Osteoblast (primary cell): ENCODE measurements around the gene DAB2IP. TPM values are rescaled to one million over a fixed set of nuclear protein-coding genes. Genes with fewer than 3 reads are reported as not detected.
A peak's percentile ranks its signal among the peaks of the same experiment; 100 is the strongest.

Experiments used
- DNase-seq: peaks from one replicate; pipeline ENCODE4 v3.0.0; 2011; ENCODE audit warnings: low spot score, mixed read lengths; ENCODE audit not compliant: insufficient read length; ENCODE audit errors: missing footprints
- H2AFZ ChIP-seq: 2 replicates; pipeline ENCODE4 v1.6.0; 2011; ENCODE audit warnings: mild to moderate bottlenecking, low read length
- H3K27ac ChIP-seq: 2 replicates; pipeline ENCODE4 v1.5.1; 2011; ENCODE audit warnings: mild to moderate bottlenecking, low read depth, low read length, moderate library complexity
- H3K27me3 ChIP-seq: 2 replicates; pipeline ENCODE4 v1.6.0; 2012; ENCODE audit warnings: mild to moderate bottlenecking, control low read depth, inconsistent platforms, low read length, moderate library complexity; ENCODE audit not compliant: insufficient read depth
- H3K36me3 ChIP-seq: 2 replicates; pipeline ENCODE4 v1.5.1; 2011; ENCODE audit warnings: mild to moderate bottlenecking, low read length, control low read depth, moderate library complexity; ENCODE audit not compliant: insufficient read depth
- H3K4me1 ChIP-seq: 2 replicates; pipeline ENCODE4 v1.5.1; 2011; ENCODE audit warnings: mild to moderate bottlenecking, low read length, control low read depth, moderate library complexity; ENCODE audit not compliant: insufficient read depth
- H3K4me2 ChIP-seq: 2 replicates; pipeline ENCODE4 v1.6.0; 2011; ENCODE audit warnings: mild to moderate bottlenecking, low read length; ENCODE audit not compliant: insufficient read depth
- H3K4me3 ChIP-seq: fragments of 200-600 bp; sonication (generic); 3 replicates; pipeline ENCODE4 v1.5.1; 2012; ENCODE audit warnings: mild to moderate bottlenecking, low read length, inconsistent platforms; ENCODE audit not compliant: insufficient read depth
- H3K79me2 ChIP-seq: 2 replicates; pipeline ENCODE4 v1.6.0; 2012; ENCODE audit warnings: mild to moderate bottlenecking, low read length, control low read depth, inconsistent platforms; ENCODE audit not compliant: insufficient read depth
- H3K9me3 ChIP-seq: 2 replicates; pipeline ENCODE4 v1.5.1; 2011; ENCODE audit warnings: low read depth, low read length, control low read depth
- H4K20me1 ChIP-seq: 2 replicates; pipeline ENCODE4 v1.6.0; 2012; ENCODE audit warnings: mild to moderate bottlenecking, low read length, control low read depth; ENCODE audit not compliant: insufficient read depth
- total RNA-seq: library from RNA; depleted of rRNA; stranded (reverse); fragments of >200 nt; gene quantifications from 2 replicates; pipeline ENCODE4 v1.2.3, GENCODE V29; 2012
- TF ChIP-seq, protein P1 (sequence below): IDR thresholded peaks from 2 replicates; pipeline ENCODE4 v1.5.1; 2011; ENCODE audit warnings: mild to moderate bottlenecking, low read depth, low read length, moderate library complexity; ENCODE audit errors: extremely low read depth

The DAB2IP gene
- total RNA-seq, 1 donor = 60.8 TPM

DNA sequence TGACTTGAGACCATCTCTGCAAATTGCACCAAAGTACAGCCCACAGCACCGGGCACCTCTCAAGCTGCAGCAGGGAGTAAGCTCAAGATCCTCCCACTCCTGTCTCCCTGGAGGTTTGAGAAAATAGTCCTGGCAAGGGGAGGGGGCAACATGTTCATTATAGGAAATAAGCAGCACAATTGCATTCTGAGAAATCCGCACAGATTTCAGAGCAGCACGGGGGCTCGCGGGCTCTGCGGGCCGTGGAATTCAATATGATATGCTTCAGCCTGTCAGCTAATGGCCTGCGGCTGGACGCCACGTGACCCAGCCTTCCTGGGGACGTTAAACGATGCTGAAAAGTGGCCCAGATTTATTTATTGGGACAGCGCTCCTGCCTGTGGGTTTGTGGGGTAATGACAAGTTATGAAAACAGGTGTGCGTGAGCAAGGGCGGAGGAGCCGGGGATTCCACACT, 156.4 kb downstream of the DAB2IP start:
- Histone ChIP-seq H3K9me3 (peaks cover 2% of the 10 kb centered on the region), H3K79me2 (no peaks in the 10 kb centered on the region), H3K4me2 (peak overlapping the region; percentile 32), H3K36me3 (no peaks in the 10 kb centered on the region), H3K27me3 (no peaks in the 10 kb centered on the region), H3K4me3 (no peak overlapping the region), H4K20me1 (no peaks in the 10 kb centered on the region), H3K4me1 (no peaks in the 10 kb centered on the region), H2AFZ (peak overlapping the region; percentile 54), H3K27ac (no peak overlapping the region)
- TF ChIP-seq, protein P1, sequence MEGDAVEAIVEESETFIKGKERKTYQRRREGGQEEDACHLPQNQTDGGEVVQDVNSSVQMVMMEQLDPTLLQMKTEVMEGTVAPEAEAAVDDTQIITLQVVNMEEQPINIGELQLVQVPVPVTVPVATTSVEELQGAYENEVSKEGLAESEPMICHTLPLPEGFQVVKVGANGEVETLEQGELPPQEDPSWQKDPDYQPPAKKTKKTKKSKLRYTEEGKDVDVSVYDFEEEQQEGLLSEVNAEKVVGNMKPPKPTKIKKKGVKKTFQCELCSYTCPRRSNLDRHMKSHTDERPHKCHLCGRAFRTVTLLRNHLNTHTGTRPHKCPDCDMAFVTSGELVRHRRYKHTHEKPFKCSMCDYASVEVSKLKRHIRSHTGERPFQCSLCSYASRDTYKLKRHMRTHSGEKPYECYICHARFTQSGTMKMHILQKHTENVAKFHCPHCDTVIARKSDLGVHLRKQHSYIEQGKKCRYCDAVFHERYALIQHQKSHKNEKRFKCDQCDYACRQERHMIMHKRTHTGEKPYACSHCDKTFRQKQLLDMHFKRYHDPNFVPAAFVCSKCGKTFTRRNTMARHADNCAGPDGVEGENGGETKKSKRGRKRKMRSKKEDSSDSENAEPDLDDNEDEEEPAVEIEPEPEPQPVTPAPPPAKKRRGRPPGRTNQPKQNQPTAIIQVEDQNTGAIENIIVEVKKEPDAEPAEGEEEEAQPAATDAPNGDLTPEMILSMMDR = no peak
- DNase-seq = peak; percentile 75

DNA sequence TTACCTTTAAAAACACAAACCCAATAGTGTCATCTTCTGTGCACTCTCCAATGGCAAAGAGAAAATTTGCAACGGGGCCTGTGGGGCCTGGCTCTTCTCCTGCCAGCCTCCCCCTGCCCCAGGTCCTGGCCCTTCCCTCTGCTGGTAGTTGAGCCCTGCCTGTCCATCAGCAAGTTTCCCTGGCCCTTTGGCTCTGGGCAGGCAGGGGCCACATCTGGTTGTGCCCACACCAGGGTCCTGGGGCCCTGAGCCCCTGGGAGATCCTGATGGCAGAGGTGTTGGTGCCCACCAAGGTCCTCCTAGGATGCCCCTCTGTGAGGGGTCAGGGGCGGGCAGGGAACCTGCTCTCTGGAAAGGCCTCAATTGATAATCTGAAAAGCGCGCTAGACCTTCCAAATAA, 157.3 kb downstream of the DAB2IP start:
- Histone ChIP-seq H3K36me3 (no peaks in the 10 kb centered on the region), H3K27ac (no peak overlapping the region), H3K79me2 (no peaks in the 10 kb centered on the region), H4K20me1 (no peaks in the 10 kb centered on the region), H3K9me3 (peaks cover 2% of the 10 kb centered on the region), H2AFZ (no peak overlapping the region), H3K4me2 (no peak overlapping the region), H3K27me3 (no peaks in the 10 kb centered on the region), H3K4me1 (no peaks in the 10 kb centered on the region), H3K4me3 (no peak overlapping the region)
- TF ChIP-seq, protein P1 = no peak
- no peak for DNase-seq

DNA sequence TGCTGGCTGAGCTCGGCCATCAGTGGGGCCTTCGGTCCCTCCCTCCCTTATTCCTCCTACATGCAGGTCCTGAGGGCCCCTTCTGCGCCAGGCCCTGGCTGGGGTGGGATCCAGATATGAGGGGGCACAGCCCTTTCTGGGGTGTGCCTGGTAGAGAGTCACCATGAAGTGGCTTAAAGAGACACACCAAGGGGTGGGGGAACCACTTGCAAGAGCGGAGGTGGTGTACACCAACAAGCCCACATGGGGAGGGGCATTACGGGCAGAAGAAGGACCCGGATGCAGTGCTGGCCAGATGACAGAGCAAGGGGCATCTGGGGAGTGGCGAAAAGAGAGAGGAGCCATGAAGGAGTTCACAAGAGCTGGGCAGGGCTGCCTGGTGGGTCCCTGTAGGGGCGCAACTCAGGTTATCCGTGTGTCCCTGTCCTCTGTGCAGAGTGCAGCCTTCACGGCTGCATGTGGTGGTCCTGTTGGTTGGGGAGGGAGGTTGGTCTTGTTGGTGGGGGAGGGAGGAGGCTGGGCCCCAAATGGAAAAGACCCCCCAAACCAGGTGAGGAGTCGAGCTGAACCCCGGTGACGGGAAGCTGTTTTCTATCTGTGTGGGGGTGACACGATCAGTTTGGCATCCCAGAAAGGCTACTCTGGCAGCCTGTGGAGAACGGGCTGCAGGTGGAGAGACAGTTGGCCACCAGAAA, 158.1 kb downstream of the DAB2IP start:
- Histone ChIP-seq H3K27me3 (no peaks in the 10 kb centered on the region), H3K27ac (no peak overlapping the region), H3K4me3 (no peak overlapping the region), H3K4me2 (no peak overlapping the region), H3K79me2 (no peaks in the 10 kb centered on the region), H3K4me1 (no peaks in the 10 kb centered on the region), H2AFZ (no peak overlapping the region), H3K9me3 (no peaks in the 10 kb centered on the region), H4K20me1 (no peaks in the 10 kb centered on the region), H3K36me3 (no peaks in the 10 kb centered on the region)
- peak; percentile 54 for DNase-seq
- TF ChIP-seq, protein P1 = no peak

DNA sequence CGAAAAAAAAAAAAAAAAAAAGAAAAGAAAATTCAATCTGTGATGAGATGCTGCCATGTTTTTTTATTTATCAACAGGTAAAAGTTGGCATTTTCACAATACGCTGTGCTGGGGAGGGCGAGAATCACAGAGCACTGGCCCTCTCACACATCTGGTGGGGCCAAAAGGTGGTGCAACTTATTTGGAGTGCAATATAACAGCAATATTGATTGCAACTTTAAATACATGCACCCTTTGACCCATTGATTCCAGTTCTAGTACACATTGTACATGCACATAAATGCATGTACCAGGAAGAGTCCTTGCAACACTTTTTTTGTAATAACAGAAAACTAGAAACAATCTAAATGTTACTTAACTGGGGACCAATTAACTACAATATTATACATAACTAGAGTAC, 159.1 kb downstream of the DAB2IP start:
- no peak overlapping the region for H2AFZ ChIP-seq
- TF ChIP-seq, protein P1 = no peak
- DNase-seq = peak; percentile 35
- H3K4me2 ChIP-seq = no peak overlapping the region
- H3K27me3 ChIP-seq = no peaks in the 10 kb centered on the region
- no peaks in the 10 kb centered on the region for H3K4me1 ChIP-seq
- H4K20me1 ChIP-seq = no peaks in the 10 kb centered on the region
- H3K9me3 ChIP-seq = no peaks in the 10 kb centered on the region
- no peak overlapping the region for H3K27ac ChIP-seq
- H3K36me3 ChIP-seq = no peaks in the 10 kb centered on the region
- no peaks in the 10 kb centered on the region for H3K79me2 ChIP-seq
- H3K4me3 ChIP-seq = no peak overlapping the region
